Pancreas (tissue), 10 donors: Measurements from ENCODE around the gene VSTM1. TPM values are rescaled to one million over a fixed set of nuclear protein-coding genes. Genes with fewer than 3 reads are reported as not detected.

ENCODE experiments used
- ATAC-seq, 4 donors: fragments of 200-7000 bp; cut with Tn5 transposase; one replicate each; pipeline versions ENCODE4 v1.8.0 to v1.9.1; 2020; ENCODE audit warnings: mild to moderate bottlenecking in 4 of 4, moderate library complexity in 4 of 4
- DNase-seq, 6 donors: peaks; one replicate each; pipeline ENCODE4 v3.0.0-alpha.2; 2020
- FAIRE-seq: peaks from 2 replicates; lab custom pipeline; 2012; peaks lifted over from hg19 to GRCh38; lab: Jason Lieb, UNC
- H3K27ac ChIP-seq, 4 donors: fragments of 200-600 bp; sonication (generic); 1 replicate in 3 of 4; 2 replicates in 1 of 4; pipeline versions ENCODE4 v1.5.0 to v1.8.0; 2020
- H3K27me3 ChIP-seq, 4 donors: fragments of 200-600 bp; one replicate each; pipeline ENCODE4 v1.8.0; 2021
- H3K36me3 ChIP-seq, 3 donors: fragments of 200-600 bp; sonication (generic) in 1 of 3; one replicate each; pipeline versions ENCODE4 v1.5.0 to v1.8.0; 2020 to 2021
- H3K4me1 ChIP-seq, 3 donors: fragments of 200-600 bp; one replicate each; pipeline ENCODE4 v1.8.0; 2021
- H3K4me3 ChIP-seq, 4 donors: fragments of 200-600 bp; sonication (generic) in 2 of 4; one replicate each; pipeline versions ENCODE4 v1.5.0 to v1.8.0; 2020 to 2021
- H3K9me3 ChIP-seq, 4 donors: fragments of 200-600 bp; one replicate each; pipeline ENCODE4 v1.8.0; 2021
- WGBS, 2 donors: extraction: QIAGEN DNeasy Blood & Tissue Kit; methylation state at CpG; one replicate each; pipeline ENCODE4 v1.1.7; 2013; 5-methylcytosine and 5-hydroxymethylcytosine counted together
- intact Hi-C, 3 donors: fragments of 100-400 bp; cut with DNase I; formaldehyde crosslinking; loops; one replicate each; pipeline versions ENCODE4 v1.11.1 to v1.14.2; 2022
- polyA plus RNA-seq, 2 donors: library from polyadenylated mRNA; stranded (reverse); fragments of 200-250 nt; gene quantifications; one replicate each; pipeline ENCODE4 v1.2.3, GENCODE V29; 2013
- total RNA-seq, 6 donors: library from RNA; stranded (reverse); fragmentation: NEBNext Ultra II Directional in 4 of 6; extraction: Animal tissue kit (Norgen Biotek cat#: 25700) in 4 of 6; gene quantifications; one replicate each; pipeline versions ENCODE4 v1.2.1 to v1.2.4, GENCODE V29; 2021 to 2023
- TF ChIP-seq, protein P1 (sequence below), 4 donors: fragments of 200-600 bp; sonication (generic) in 3 of 4; IDR thresholded peaks; one replicate each; pipeline versions ENCODE4 v1.5.0 to v1.8.0; 2021; ENCODE audit warnings: antibody characterized with exemption in 4 of 4
- donor health status: healthy with polysubstance abuse.
- donor health status: DM: no; HTN: no; CAD: no; lungs with moderate emphysema.
- donor health status: DM: no; HTN: no; CAD: no.
- donor health status: control.
- donor health status: control.
- donor health status: Bipolar disorder and iron deficiency.
- donor health status: DM: yes; HTN: yes; CAD: no.
- donor health status: DM: no; HTN: no; CAD: no.
- donor health status: DM: no; HTN: no; CAD: no.
- donor health status: DM: yes; HTN: yes; CAD: no.

The VSTM1 gene
- total and polyA plus RNA-seq, 8 donors = not detected

- no peak overlapping the region for H3K27ac ChIP-seq
- H3K36me3 ChIP-seq = no peaks in the 10 kb centered on the region
- no peaks in the 10 kb centered on the region for H3K9me3 ChIP-seq
- no peak for ATAC-seq
- no peaks in the 10 kb centered on the region for H3K27me3 ChIP-seq
- H3K4me1 ChIP-seq = no peaks in the 10 kb centered on the region
- TF ChIP-seq, protein P1, sequence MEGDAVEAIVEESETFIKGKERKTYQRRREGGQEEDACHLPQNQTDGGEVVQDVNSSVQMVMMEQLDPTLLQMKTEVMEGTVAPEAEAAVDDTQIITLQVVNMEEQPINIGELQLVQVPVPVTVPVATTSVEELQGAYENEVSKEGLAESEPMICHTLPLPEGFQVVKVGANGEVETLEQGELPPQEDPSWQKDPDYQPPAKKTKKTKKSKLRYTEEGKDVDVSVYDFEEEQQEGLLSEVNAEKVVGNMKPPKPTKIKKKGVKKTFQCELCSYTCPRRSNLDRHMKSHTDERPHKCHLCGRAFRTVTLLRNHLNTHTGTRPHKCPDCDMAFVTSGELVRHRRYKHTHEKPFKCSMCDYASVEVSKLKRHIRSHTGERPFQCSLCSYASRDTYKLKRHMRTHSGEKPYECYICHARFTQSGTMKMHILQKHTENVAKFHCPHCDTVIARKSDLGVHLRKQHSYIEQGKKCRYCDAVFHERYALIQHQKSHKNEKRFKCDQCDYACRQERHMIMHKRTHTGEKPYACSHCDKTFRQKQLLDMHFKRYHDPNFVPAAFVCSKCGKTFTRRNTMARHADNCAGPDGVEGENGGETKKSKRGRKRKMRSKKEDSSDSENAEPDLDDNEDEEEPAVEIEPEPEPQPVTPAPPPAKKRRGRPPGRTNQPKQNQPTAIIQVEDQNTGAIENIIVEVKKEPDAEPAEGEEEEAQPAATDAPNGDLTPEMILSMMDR (IDR thresholded peaks at IDR 0.05) = no peak
- no peak for DNase-seq
- WGBS, 2 donors = 36 to 51% methylated on average over 4 of the region's 4 CpGs
- H3K4me3 ChIP-seq = no peak overlapping the region
- no peak for FAIRE-seq
- intact Hi-C loops = loop anchor here in 1 of 3 donors (10.0 kb wide), 1 partner anchor 231 kb away; no protein-coding TSS in a partner anchor
Measured at GRCh38 chr19:54035215-54036178, 28.2 kb downstream of the VSTM1 start.

DNA sequence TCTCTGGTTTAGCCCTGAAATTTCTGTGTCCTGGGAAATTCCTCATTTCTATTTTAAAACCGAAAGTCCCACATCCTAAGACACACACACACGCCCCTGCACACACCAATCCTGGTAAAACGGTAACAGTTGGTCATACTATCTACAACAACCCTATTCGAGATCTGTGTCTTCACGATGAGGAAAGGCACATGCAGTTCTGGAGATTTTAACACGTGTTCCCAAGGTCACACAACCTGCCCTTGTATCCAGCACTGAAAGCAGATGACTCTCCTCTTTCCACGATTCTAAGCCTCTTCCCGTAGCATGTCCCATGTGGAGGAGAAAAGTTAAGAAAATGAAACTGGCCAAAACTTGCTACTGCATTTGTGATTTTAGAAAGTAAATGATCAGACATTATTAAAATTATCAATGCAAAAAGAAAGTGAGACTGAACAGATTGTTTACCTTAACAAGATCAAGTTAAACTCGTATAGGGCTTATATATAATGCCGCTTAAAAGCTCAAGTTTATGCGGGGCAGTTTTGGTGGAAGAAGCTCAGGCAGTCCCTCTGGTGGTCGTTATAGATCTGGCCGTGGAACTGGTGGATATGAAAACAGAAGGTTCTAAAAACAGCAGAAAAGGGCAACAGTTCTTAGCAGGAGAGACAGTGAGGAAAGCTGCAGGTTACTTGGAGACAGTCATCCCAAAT is 32.7 kb downstream of the VSTM1 start:
- 19 to 24% methylated on average over 13 of the region's 13 CpGs for WGBS, 2 donors
- intact Hi-C loops = loop anchor here in 1 of 3 donors (10.0 kb wide), 1 partner anchor 226 kb away; no protein-coding TSS in a partner anchor

GRCh38 chr19:54029930-54030490 is 33.7 kb downstream of the VSTM1 start:
- no peak overlapping the region for H3K27ac ChIP-seq
- H3K4me3 ChIP-seq = no peak overlapping the region
- no peaks in the 10 kb centered on the region for H3K9me3 ChIP-seq
- H3K36me3 ChIP-seq = no peaks in the 10 kb centered on the region
- DNase-seq = peak in 5 of 6 donors; percentile 10 to 60 (median 45)
- intact Hi-C loops = loop anchor here in 1 of 3 donors (10.0 kb wide), 1 partner anchor 225 kb away; no protein-coding TSS in a partner anchor
- ATAC-seq = peak in 3 of 4 donors; percentile 63 to 74 (median 74)
- TF ChIP-seq, protein P1 (IDR thresholded peaks at IDR 0.05) = peak in 3 of 4 donors; percentile 23 to 33 (median 33)
- FAIRE-seq = no peak
- no peaks in the 10 kb centered on the region for H3K4me1 ChIP-seq
- H3K27me3 ChIP-seq = no peaks in the 10 kb centered on the region
- 28 to 43% methylated on average over 9 of the region's 9 CpGs for WGBS, 2 donors

More for the DNA sequence above, 32.7 kb downstream of the VSTM1 start:
- FAIRE-seq (no peak), DNase-seq (no peak), ATAC-seq (peak in 1 of 4 donors; percentile 18)
- TF ChIP-seq, protein P1 (IDR thresholded peaks at IDR 0.05) = no peak
- no peaks in the 10 kb centered on the region for H3K36me3 ChIP-seq
- H3K27ac ChIP-seq = no peak overlapping the region
- H3K4me3 ChIP-seq = no peak overlapping the region
- no peaks in the 10 kb centered on the region for H3K4me1 ChIP-seq
- no peaks in the 10 kb centered on the region for H3K9me3 ChIP-seq
- no peaks in the 10 kb centered on the region for H3K27me3 ChIP-seq

DNA sequence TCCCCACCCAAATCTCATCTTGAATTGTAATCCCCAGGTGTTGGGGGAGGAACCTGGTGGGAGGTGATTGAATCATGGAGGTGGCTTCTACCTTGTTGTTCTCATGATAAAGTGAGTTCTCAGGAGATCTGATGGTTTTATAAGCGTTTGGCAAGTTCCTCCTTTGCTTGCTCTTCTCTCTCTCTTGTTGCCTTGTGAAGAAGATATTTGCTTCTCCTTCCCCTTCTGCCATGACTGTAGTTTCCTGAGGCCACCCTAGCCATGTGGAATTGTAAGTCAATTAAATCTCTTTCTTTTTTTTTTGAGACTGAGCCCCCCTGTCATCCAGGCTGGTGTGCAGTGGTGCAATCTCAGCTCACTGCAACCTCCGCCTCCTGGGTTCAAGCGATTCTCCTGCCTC is 34.4 kb downstream of the VSTM1 start:
- H3K4me1 ChIP-seq = no peaks in the 10 kb centered on the region
- H3K4me3 ChIP-seq = no peak overlapping the region
- H3K9me3 ChIP-seq = no peaks in the 10 kb centered on the region
- ATAC-seq (no peak), FAIRE-seq (no peak), DNase-seq (no peak)
- WGBS, 2 donors = 58 to 70% methylated on average over 3 of the region's 3 CpGs
- TF ChIP-seq, protein P1 (IDR thresholded peaks at IDR 0.05) = no peak
- H3K36me3 ChIP-seq = no peaks in the 10 kb centered on the region
- no peak overlapping the region for H3K27ac ChIP-seq
- peaks cover 0 to 7% (median 0%) of the 10 kb centered on the region in 4 donors for H3K27me3 ChIP-seq
- intact Hi-C loops = no loop called here
